Tongue (tissue), 2 donors: ENCODE data around the gene UBA1. TPM values are rescaled to one million over a fixed set of nuclear protein-coding genes. Genes with fewer than 3 reads are reported as not detected.
"Not testable (repeated sequence)": the region's sequence is repeated elsewhere in the genome, so short reads cannot be mapped to it uniquely, and the experiment has no call there.

Experiments used
- DNase-seq: peaks from one replicate; pipeline ENCODE4 v3.0.0-alpha.2; 2015
- total RNA-seq: library from RNA; depleted of rRNA; stranded (reverse); fragments of >200 nt; gene quantifications from one replicate; pipeline ENCODE4 v1.2.3, GENCODE V29; 2014

The UBA1 gene
- total RNA-seq, 1 donor from 2014 or later, result 127 TPM

- DNase-seq, result no peak
Observed at GRCh38 chrX:47230136-47230868, 36.7 kb downstream of the UBA1 start.

GRCh38 chrX:47231167-47231566 is 37.5 kb downstream of the UBA1 start:
- DNase-seq, result no peak

- no peak for DNase-seq
Observed at GRCh38 chrX:47232197-47232802, 38.7 kb downstream of the UBA1 start.

- DNase-seq, result peak; percentile 88
Observed at GRCh38 chrX:47232803-47233332, 39.2 kb downstream of the UBA1 start, which contains the start of gene USP11. Gene USP11, plus strand, starts transcription at chrX:47233009. Its CDS starts 35 bp downstream, at chrX:47233044.

GRCh38 chrX:47233333-47234113 is 39.9 kb downstream of the UBA1 start:
- peak; percentile 97 for DNase-seq

GRCh38 chrX:47234583-47234982 is 41.0 kb downstream of the UBA1 start:
- no peak for DNase-seq

- DNase-seq, result no peak
Observed at GRCh38 chrX:47235691-47236103, 42.1 kb downstream of the UBA1 start.

- no peak for DNase-seq
Observed at GRCh38 chrX:47239199-47239598, 45.6 kb downstream of the UBA1 start.

- DNase-seq, result no peak
Observed at GRCh38 chrX:47239898-47240545, 46.4 kb downstream of the UBA1 start.

- DNase-seq, result no peak
Observed at GRCh38 chrX:47240619-47241018, 47.0 kb downstream of the UBA1 start.

GRCh38 chrX:47241201-47242011 is 47.8 kb downstream of the UBA1 start:
- no peak for DNase-seq

GRCh38 chrX:47242321-47242720 is 48.7 kb downstream of the UBA1 start:
- DNase-seq, result no peak

- DNase-seq, result no peak
Observed at GRCh38 chrX:47243351-47243750, 49.7 kb downstream of the UBA1 start.

GRCh38 chrX:47244676-47245075 is 51.0 kb downstream of the UBA1 start:
- no peak for DNase-seq

GRCh38 chrX:47245156-47245555 is 51.5 kb downstream of the UBA1 start:
- DNase-seq, result no peak

- no peak for DNase-seq
Observed at GRCh38 chrX:47247206-47247998, 53.8 kb downstream of the UBA1 start.

- DNase-seq, result no peak
Observed at GRCh38 chrX:47247999-47248320, 54.3 kb downstream of the UBA1 start.

- no peak for DNase-seq
Observed at GRCh38 chrX:47248576-47248975, 54.9 kb downstream of the UBA1 start.

- no peak for DNase-seq
Observed at GRCh38 chrX:47250017-47250347, 56.4 kb downstream of the UBA1 start.

- DNase-seq, result not testable (repeated sequence)
Observed at GRCh38 chrX:47257620-47258019, 64.0 kb downstream of the UBA1 start.
